Measurements from ENCODE around the gene KIAA1755.

Gene KIAA1755

GRCh38 chr20:38260378-38261053 is at the start of gene KIAA1755:
TSS of gene KIAA1755 (minus strand) at chr20:38260735. CDS start at chr20:38260500, 235 bp downstream.
- no peak for DNase-seq

- no peak for DNase-seq
Measured at GRCh38 chr20:38308447-38308846, 47.9 kb upstream of the KIAA1755 start.

GRCh38 chr20:38308047-38308438 is 47.5 kb upstream of the KIAA1755 start:
- no peak for DNase-seq

GRCh38 chr20:38307371-38308046 is 47.0 kb upstream of the KIAA1755 start:
- no peak for DNase-seq

GRCh38 chr20:38306379-38306778 is 45.8 kb upstream of the KIAA1755 start:
- no peak for DNase-seq

GRCh38 chr20:38305541-38305940 is 45.0 kb upstream of the KIAA1755 start:
- DNase-seq = no peak

GRCh38 chr20:38304845-38305447 is 44.4 kb upstream of the KIAA1755 start:
- DNase-seq = no peak

GRCh38 chr20:38303908-38304379 is 43.4 kb upstream of the KIAA1755 start, which contains the start of gene BPI:
TSS of gene BPI (plus strand) at chr20:38304156. CDS start at chr20:38304224, 68 bp downstream.
- DNase-seq = no peak

GRCh38 chr20:38302786-38303185 is 42.3 kb upstream of the KIAA1755 start:
- DNase-seq = no peak

- DNase-seq = no peak
Measured at GRCh38 chr20:38301309-38301708, 40.8 kb upstream of the KIAA1755 start.

GRCh38 chr20:38300438-38300837 is 39.9 kb upstream of the KIAA1755 start:
- DNase-seq = no peak

GRCh38 chr20:38299963-38300362 is 39.4 kb upstream of the KIAA1755 start:
- DNase-seq = no peak

- no peak for DNase-seq
Measured at GRCh38 chr20:38298768-38299288, 38.3 kb upstream of the KIAA1755 start.

GRCh38 chr20:38297916-38298674 is 37.6 kb upstream of the KIAA1755 start:
- DNase-seq = no peak

GRCh38 chr20:38296433-38296832 is 35.9 kb upstream of the KIAA1755 start:
- DNase-seq = no peak

GRCh38 chr20:38295811-38296210 is 35.3 kb upstream of the KIAA1755 start:
- no peak for DNase-seq

GRCh38 chr20:38294076-38294591 is 33.6 kb upstream of the KIAA1755 start:
- no peak for DNase-seq

GRCh38 chr20:38293491-38294065 is 33.0 kb upstream of the KIAA1755 start:
- no peak for DNase-seq

GRCh38 chr20:38291966-38292365 is 31.4 kb upstream of the KIAA1755 start:
- no peak for DNase-seq

GRCh38 chr20:38290829-38291814 is 30.6 kb upstream of the KIAA1755 start:
- DNase-seq = no peak
